ENCODE data around the gene GARRE1.

Gene GARRE1

DNA sequence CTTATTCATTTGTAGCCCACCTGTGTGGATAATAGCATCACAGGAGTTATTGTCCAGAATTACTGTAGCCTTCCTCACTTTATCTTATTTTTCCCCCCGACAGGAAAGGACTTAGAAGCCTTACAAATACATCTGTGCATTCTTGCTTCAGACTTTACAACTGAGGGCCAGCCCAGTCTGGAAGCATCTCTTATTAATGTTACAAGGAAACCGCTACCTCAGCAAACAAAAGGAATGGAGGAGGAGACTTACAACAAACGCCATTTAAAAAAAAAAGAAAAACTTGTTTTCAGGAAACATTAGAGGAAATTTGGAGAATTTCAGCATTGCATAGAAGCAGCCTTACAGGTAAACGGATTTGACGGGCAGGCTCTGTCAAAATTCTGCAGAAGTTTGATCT lies 45.2 kb downstream of the GARRE1 start:
- Histone ChIP-seq H3K27me3 (ENCODE audit: control insufficient read depth, insufficient read depth, low read length) (no peaks in the 10 kb centered on the region), H3K9ac (ENCODE audit: low read length) (no peak overlapping the region), H3K4me1 (ENCODE audit: control insufficient read depth, insufficient read depth, low read length) (no peaks in the 10 kb centered on the region), H3K4me3 (ENCODE audit: low read depth, low read length) (no peak overlapping the region), H3K9me3 (ENCODE audit: control insufficient read depth, insufficient read depth, low read depth, low read length) (no peaks in the 10 kb centered on the region), H3K27ac (ENCODE audit: low read depth, low read length) (no peak overlapping the region), H3K36me3 (ENCODE audit: control insufficient read depth, insufficient read depth, low read length) (peaks cover 10% of the 10 kb centered on the region)

DNA sequence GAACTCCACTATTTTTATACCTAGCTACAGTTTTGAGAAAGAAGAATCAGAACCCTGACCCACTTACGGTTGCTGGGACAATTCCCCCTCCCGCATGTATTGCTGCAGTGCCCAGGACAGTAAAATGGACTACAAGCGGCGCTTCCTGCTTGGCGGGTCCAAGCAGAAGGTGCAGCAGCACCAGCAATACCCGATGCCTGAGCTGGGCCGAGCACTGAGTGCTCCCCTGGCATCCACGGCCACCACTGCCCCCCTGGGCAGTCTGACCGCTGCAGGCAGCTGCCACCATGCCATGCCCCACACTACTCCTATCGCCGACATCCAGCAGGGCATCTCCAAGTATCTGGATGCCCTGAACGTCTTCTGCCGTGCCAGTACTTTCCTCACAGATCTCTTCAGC lies 46.0 kb downstream of the GARRE1 start:
- Histone ChIP-seq H3K36me3 (ENCODE audit: control insufficient read depth, insufficient read depth, low read length) (peaks cover 15% of the 10 kb centered on the region), H3K9ac (ENCODE audit: low read length) (no peak overlapping the region), H3K9me3 (ENCODE audit: control insufficient read depth, insufficient read depth, low read depth, low read length) (no peaks in the 10 kb centered on the region), H3K27me3 (ENCODE audit: control insufficient read depth, insufficient read depth, low read length) (no peaks in the 10 kb centered on the region), H3K4me1 (ENCODE audit: control insufficient read depth, insufficient read depth, low read length) (peaks cover 5% of the 10 kb centered on the region), H3K4me3 (ENCODE audit: low read depth, low read length) (no peak overlapping the region), H3K27ac (ENCODE audit: low read depth, low read length) (no peak overlapping the region)

DNA sequence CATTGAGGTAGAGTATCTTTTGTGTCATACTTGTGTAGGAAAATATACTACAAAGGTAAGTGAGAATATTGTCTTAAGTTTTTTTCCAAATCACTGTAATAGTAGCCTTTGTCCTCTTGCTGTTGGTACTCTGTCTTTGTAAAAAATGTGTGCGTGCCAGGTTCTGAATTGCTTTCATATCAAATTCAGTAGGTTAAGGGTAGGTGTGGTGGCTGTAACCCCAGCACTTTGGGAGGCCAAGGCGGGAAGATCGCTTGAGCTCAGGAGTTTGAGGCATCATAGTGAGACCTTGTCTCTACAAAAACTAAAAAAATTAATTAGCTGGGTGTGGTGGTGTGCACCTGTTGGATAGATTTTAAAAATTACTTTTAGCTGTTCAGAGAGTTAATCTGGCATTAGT lies 46.6 kb downstream of the GARRE1 start:
- H3K4me1 ChIP-seq (ENCODE audit: control insufficient read depth, insufficient read depth, low read length) = peaks cover 9% of the 10 kb centered on the region
- H3K4me3 ChIP-seq (ENCODE audit: low read depth, low read length) = no peak overlapping the region
- no peaks in the 10 kb centered on the region for H3K9me3 ChIP-seq (ENCODE audit: control insufficient read depth, insufficient read depth, low read depth, low read length)
- H3K27ac ChIP-seq (ENCODE audit: low read depth, low read length) = no peak overlapping the region
- H3K36me3 ChIP-seq (ENCODE audit: control insufficient read depth, insufficient read depth, low read length) = peaks cover 15% of the 10 kb centered on the region
- H3K9ac ChIP-seq (ENCODE audit: low read length) = no peak overlapping the region
- no peaks in the 10 kb centered on the region for H3K27me3 ChIP-seq (ENCODE audit: control insufficient read depth, insufficient read depth, low read length)

Data from HUES6 (cell line).